Stomach smooth muscle (tissue), 2 donors: ENCODE measurements around the gene DUS1L.

ENCODE experiments used
- H3K27ac ChIP-seq: one replicate; pipeline ENCODE4 v1.7.0; 2013; ENCODE audit warnings: mild to moderate bottlenecking, low read length, inconsistent platforms
- H3K27me3 ChIP-seq, 2 donors: one replicate each; pipeline ENCODE4 v1.7.0; 2013; ENCODE audit warnings: low read length in 2 of 2; ENCODE audit not compliant: insufficient read depth in 2 of 2, control insufficient read depth in 1 of 2
- H3K36me3 ChIP-seq, 2 donors: one replicate each; pipeline ENCODE4 v1.7.0; 2013; ENCODE audit warnings: low read length in 2 of 2; ENCODE audit not compliant: control insufficient read depth in 2 of 2, insufficient read depth in 2 of 2
- H3K4me1 ChIP-seq: one replicate; pipeline ENCODE4 v1.7.0; 2013; ENCODE audit warnings: low read length; ENCODE audit not compliant: control insufficient read depth, insufficient read depth
- H3K4me3 ChIP-seq, 2 donors: one replicate each; pipeline ENCODE4 v1.7.0; 2013; ENCODE audit warnings: low read length in 2 of 2
- H3K9ac ChIP-seq, 2 donors: one replicate each; pipeline ENCODE4 v1.7.0; 2013; ENCODE audit warnings: low read length in 2 of 2, mild to moderate bottlenecking in 1 of 2
- H3K9me3 ChIP-seq, 2 donors: one replicate each; pipeline ENCODE4 v1.7.0; 2013; ENCODE audit warnings: low read length in 2 of 2; ENCODE audit not compliant: control insufficient read depth in 2 of 2
- donor health status: healthy.
- donor health status: Pancreatic carcinoma.

DUS1L gene

GRCh38 chr17:82019690-82020571 lies 45.7 kb downstream of the DUS1L start:
- no peak overlapping the region for H3K4me3 ChIP-seq
- no peak overlapping the region for H3K9ac ChIP-seq
- peaks cover 35% of the 10 kb centered on the region for H3K4me1 ChIP-seq
- no peaks in the 10 kb centered on the region for H3K9me3 ChIP-seq
- H3K27me3 ChIP-seq: no peaks in the 10 kb centered on the region
- no peak overlapping the region for H3K27ac ChIP-seq
- H3K36me3 ChIP-seq: peaks cover 3 to 5% of the 10 kb centered on the region in 2 donors

GRCh38 chr17:82018989-82019689 lies 46.5 kb downstream of the DUS1L start:
- no peaks in the 10 kb centered on the region for H3K9me3 ChIP-seq
- H3K36me3 ChIP-seq: peaks cover 3 to 5% of the 10 kb centered on the region in 2 donors
- H3K27me3 ChIP-seq: no peaks in the 10 kb centered on the region
- H3K27ac ChIP-seq: no peak overlapping the region
- peaks cover 29% of the 10 kb centered on the region for H3K4me1 ChIP-seq
- H3K4me3 ChIP-seq: no peak overlapping the region
- H3K9ac ChIP-seq: no peak overlapping the region

- Histone ChIP-seq H3K27ac (no peak overlapping the region), H3K4me1 (peaks cover 24% of the 10 kb centered on the region), H3K9ac (no peak overlapping the region)
Measured at GRCh38 chr17:82018152-82018988, 47.2 kb downstream of the DUS1L start.

GRCh38 chr17:82017612-82018151 lies 47.9 kb downstream of the DUS1L start:
- H3K36me3 ChIP-seq: peaks cover 3 to 5% of the 10 kb centered on the region in 2 donors
- no peaks in the 10 kb centered on the region for H3K9me3 ChIP-seq
- H3K4me1 ChIP-seq: peaks cover 30% of the 10 kb centered on the region
- H3K27me3 ChIP-seq: no peaks in the 10 kb centered on the region
- H3K27ac ChIP-seq: no peak overlapping the region
- H3K4me3 ChIP-seq: no peak overlapping the region
- no peak overlapping the region for H3K9ac ChIP-seq

More at GRCh38 chr17:82018152-82018988, 47.2 kb downstream of the DUS1L start:
- Histone ChIP-seq H3K4me3 (no peak overlapping the region), H3K36me3 (peaks cover 3 to 5% of the 10 kb centered on the region in 2 donors), H3K27me3 (no peaks in the 10 kb centered on the region), H3K9me3 (no peaks in the 10 kb centered on the region)

- Histone ChIP-seq H3K27me3 (no peaks in the 10 kb centered on the region), H3K4me1 (peaks cover 27% of the 10 kb centered on the region), H3K36me3 (peaks cover 3 to 5% of the 10 kb centered on the region in 2 donors)
Measured at GRCh38 chr17:82016875-82017459, 48.6 kb downstream of the DUS1L start.

GRCh38 chr17:82016061-82016874 lies 49.3 kb downstream of the DUS1L start:
- H3K4me1 ChIP-seq: peaks cover 20% of the 10 kb centered on the region
- H3K27ac ChIP-seq: no peak overlapping the region
- H3K9ac ChIP-seq: no peak overlapping the region
- no peaks in the 10 kb centered on the region for H3K9me3 ChIP-seq
- H3K4me3 ChIP-seq: no peak overlapping the region
- H3K36me3 ChIP-seq: peaks cover 3 to 5% of the 10 kb centered on the region in 2 donors
- no peaks in the 10 kb centered on the region for H3K27me3 ChIP-seq

More at GRCh38 chr17:82016875-82017459, 48.6 kb downstream of the DUS1L start:
- Histone ChIP-seq H3K4me3 (no peak overlapping the region), H3K27ac (no peak overlapping the region), H3K9ac (no peak overlapping the region), H3K9me3 (no peaks in the 10 kb centered on the region)

- Histone ChIP-seq H3K9ac (no peak overlapping the region), H3K27me3 (no peaks in the 10 kb centered on the region), H3K4me1 (peaks cover 14% of the 10 kb centered on the region), H3K27ac (no peak overlapping the region), H3K36me3 (peaks cover 3 to 5% of the 10 kb centered on the region in 2 donors), H3K4me3 (no peak overlapping the region), H3K9me3 (no peaks in the 10 kb centered on the region)
Measured at GRCh38 chr17:82015311-82015971, 50.2 kb downstream of the DUS1L start.

GRCh38 chr17:82014971-82015310 lies 50.7 kb downstream of the DUS1L start:
- peaks cover 14% of the 10 kb centered on the region for H3K4me1 ChIP-seq
- no peak overlapping the region for H3K9ac ChIP-seq
- no peak overlapping the region for H3K27ac ChIP-seq
- no peak overlapping the region for H3K4me3 ChIP-seq
- H3K36me3 ChIP-seq: peaks cover 3 to 5% of the 10 kb centered on the region in 2 donors
- H3K9me3 ChIP-seq: no peaks in the 10 kb centered on the region
- H3K27me3 ChIP-seq: no peaks in the 10 kb centered on the region

GRCh38 chr17:82014432-82014831 lies 51.2 kb downstream of the DUS1L start:
- Histone ChIP-seq H3K9ac (no peak overlapping the region), H3K36me3 (peaks cover 3 to 5% of the 10 kb centered on the region in 2 donors), H3K4me1 (peaks cover 14% of the 10 kb centered on the region), H3K9me3 (no peaks in the 10 kb centered on the region), H3K27ac (no peak overlapping the region), H3K4me3 (no peak overlapping the region), H3K27me3 (no peaks in the 10 kb centered on the region)
